NCI-H2196 (cell line): Measurements from ENCODE around the gene CACNA2D2.
"Not testable (repeated sequence)": the region's sequence is repeated elsewhere in the genome, so short reads cannot be mapped to it uniquely, and the experiment has no call there.

Source experiments
- DNase-seq: peaks from one replicate; lab custom pipeline; 2025; ENCODE audit not compliant: unreplicated experiment; lab: John Stamatoyannopoulos, UW

Gene CACNA2D2

DNA sequence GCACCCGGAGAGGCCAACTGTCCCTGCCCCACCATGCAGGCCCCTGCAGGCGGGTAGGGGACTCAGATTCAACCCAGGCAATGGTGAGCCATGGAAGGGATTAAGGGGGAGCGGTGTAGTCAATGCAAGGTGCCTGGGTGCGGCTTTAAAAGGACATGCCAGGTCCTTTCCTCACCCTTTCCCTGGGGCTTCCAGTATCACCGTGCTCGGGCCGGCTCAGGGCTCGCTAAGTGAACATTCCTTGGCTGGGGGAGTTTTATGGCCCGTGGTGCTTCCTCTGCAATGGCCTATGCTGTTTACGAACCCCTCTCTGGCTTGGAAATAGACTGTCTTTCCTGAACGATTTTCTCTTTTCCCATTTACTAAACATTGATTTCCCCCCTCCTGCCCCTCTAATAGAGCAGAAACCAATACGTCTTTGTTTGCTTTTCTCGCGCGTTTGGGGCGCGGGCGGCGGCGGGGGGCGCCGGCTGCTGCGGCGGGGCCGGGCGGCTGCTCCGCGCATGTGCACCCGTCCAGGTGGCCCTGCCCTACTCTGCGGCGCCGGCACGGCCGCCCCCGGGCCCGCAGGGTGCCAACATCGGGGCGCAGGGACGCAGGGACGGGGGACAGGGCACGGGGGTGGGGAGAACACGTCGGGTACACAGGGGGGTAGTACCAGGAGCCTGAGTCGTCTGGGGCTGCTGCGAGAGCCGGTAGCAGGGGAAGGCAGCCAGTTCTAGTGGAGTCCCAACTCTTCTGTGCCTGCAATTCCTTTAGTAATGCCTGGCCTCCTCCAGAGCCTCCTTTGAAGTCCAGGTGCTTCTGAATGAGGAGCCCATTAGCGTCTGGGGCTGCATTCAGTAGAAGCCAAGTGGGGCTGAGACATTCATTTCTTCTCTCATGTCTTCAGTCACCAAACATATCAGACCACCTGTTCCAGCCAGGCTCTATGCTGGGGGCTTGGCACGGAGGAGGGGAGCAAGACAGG is 26.9 kb upstream of the CACNA2D2 start:
- DNase-seq: no peak

DNA sequence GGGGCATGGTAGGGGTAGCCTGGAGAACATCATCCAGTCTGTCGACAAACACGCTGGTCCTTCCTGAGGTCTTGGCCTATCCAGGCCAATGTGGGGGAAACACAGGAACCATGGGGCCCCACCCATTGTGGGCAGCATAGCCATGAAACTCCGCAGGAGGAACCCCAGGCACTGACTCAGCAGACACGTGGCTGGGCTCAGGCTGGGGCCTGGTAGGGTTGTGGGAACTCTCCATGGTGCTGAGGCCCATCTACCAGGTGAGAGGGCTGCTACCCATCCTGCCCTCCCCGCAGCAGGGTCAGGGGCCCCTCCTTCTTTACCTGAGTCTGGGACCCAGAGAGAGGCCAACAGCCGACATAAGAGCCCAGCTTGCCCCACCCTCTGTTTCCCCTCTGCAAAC is 22.6 kb upstream of the CACNA2D2 start:
- DNase-seq: no peak

DNA sequence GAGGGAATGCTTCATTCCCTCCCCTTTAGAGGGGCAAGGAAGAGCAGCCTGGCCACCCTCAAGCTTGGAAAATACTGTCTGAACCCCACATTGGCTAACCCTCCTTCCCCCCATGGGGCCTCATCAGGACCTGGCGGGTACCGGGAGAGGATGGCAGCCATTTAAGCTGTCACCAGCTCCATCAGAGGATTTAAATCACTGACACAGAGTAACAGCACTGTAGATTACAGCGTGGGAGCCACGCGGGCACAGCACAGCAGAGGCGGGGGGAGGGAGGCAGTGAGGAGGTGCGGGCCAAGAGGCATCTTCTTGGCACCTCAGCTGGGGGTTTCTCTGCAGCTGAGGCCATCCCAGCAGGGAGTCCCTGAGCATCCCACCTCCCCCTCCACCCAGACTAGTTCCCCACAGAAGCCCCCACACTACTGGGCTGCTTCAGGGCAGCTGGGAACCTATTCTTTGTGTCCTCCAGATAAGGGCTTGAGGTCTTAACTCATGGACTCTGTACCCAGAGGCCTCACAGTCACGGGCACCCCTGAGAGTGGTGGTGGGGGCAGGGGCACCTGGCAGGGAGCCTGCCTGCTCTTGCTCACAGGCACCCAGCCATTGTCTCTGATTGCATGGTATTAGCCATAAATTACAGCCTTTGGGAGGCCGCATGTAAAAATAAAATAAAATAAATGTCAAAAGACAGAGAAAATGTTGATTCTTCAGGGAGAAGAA is 21.9 kb upstream of the CACNA2D2 start:
- no peak for DNase-seq

- DNase-seq: no peak
Measured at GRCh38 chr3:50524746-50525145, 21.3 kb upstream of the CACNA2D2 start.

DNA sequence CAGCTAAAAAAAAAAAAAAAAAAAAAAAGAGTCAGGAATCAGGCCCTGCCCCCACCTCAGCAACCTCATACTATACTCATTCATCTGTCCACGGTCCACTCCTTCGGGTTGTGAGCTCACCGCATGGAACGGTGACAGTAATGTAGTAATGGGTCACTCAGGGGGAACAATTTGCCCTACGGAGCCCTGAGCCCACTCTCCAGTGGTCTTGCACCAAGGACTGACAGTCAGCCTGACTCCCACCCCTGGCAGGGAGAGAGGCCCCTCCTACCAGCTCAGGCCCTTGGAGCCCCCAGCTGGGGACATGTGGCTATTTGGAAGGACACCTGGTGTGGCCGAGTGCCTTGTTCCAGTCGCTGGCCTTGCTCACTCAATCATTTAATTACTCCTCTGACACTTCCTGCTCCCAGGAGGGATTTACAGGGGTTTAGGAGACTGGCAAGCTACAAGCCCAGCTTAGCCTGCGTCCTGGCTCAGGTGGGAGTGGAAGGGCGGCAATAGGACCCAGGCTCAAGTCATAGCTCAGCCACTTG is 19.9 kb upstream of the CACNA2D2 start:
- DNase-seq: no peak

- no peak for DNase-seq
Measured at GRCh38 chr3:50521572-50521971, 18.1 kb upstream of the CACNA2D2 start.

DNA sequence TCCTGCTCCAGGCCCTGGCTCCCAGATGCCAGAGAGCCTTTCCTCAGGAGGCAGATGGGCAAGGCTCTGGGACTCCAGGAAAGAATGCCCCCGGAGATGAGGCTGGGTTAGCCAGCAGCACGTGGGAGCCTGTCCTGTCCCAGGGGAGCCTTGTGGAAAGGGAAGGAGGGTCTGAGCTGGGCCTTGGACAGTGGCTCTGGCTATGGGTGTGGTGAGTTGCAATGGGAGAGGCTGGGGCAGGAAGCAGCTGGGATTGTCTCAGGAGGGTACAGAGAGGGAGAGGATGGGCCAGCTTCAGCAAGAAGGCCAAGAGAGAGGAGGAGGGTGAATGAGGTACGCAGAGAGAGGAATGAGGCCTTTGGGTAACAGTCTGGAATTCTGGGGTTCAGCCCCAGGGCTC is 17.4 kb upstream of the CACNA2D2 start:
- no peak for DNase-seq

DNA sequence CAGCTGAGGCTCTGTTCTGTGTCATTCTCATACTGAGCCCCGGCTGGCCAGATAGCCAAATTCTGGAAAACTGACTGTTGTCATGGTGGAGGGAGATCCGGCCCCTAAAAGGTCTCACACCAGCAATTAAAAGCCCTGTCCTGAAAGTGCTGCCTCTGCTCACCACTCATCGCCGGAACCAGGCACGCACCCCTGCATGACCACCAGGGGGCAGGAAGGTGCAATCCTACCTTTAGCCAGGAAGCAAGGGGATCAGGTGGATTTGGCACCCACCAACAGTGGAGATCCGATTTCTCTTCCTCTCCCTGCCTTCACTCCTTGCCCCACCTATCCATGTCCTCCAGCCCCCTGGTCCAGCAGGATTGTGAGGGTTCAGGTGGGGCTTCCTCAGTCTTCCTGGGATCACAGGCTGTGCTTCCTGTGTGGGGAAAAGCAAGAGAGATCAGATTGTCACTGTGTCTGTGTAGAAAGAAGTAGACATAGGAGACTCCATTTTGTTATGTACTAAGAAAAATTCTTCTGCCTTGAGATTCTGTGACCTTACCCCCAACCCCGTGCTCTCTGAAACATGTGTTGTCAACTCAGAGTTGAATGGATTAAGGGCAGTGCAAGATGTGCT is 16.1 kb upstream of the CACNA2D2 start:
- peak; percentile 39 for DNase-seq

DNA sequence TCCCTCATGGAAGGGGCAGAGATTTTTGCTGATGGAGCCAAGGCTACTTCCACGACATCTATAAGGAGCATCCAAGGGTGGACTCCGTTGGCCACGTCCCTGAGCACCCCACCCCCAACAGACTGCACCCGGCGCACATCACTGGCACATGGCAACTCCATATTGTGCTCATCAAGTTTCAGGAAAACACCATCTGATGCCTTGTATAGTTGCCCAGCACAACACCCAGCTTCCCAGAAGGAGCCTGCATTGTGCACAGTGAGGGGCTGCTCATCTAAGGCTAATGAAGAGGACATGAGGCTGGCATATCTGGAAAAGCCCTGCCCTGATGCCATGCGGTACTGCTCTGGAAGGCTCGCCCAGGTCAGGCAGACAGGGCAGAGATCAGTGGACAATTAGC is 15.0 kb upstream of the CACNA2D2 start:
- DNase-seq: no peak

GRCh38 chr3:50517721-50518206 is 14.3 kb upstream of the CACNA2D2 start:
- no peak for DNase-seq

DNA sequence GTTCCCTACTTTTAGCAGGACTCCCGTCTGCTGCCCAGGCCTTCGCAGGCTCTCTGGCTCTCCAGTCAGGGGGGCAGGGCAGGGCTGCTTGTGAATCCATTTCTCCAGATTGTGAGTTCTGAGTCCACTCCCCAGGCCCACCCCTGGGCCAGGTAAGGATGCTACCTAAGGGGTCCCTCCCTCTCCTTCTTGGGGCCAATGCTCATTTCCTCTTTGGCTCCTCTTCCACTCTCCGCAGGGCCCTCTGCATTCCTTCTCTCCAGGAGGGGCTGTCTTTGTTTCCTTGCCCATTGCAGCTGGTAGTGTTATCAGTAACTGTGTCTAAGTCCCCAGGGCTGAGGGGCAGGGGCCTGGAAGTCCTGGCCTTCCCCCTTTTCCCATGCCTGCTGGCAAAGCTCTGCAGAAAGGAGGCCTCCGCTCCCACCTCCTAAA is 13.0 kb upstream of the CACNA2D2 start:
- DNase-seq: no peak

DNA sequence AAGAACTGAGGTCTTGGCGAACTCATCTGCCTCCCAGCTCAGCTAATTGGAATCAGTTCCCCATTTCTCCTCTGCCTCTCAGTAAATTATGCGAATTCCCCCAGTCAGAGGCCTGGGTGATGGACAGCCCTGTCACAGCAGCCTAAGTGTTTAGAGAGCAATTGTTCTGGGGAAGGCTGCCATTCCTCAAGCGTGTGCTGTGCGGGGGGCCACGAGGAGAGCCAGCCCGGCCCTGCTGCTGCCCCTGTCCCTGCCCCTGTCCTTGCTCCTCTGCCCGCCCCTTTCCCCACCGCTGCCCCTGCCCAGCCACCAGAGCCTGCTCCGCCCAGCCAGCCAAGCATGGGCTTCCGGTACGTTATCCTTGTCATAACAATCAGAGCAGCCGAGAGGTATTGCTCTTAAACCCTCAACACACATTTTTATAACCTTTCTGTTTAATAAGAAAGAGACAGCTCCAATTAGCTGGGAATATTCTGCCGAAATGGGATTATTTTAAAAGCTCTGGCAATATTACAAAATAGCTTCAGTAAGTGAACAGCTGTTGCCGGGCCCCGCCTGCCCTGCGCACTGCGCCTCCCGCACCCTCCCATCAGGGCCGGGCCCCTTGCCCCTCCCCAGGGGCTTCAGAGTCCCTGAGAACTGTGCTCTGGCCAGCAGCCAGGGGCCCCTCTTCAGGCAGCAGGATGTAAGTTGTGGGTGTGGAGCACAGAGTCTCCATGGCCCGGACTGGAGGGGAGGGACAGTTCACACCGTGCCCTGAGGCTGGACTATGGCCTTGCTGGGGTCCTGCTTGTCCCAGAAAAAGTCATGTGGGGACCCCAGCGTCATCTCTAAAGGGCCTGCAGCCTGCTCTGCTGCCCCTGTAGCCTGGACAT is 12.4 kb upstream of the CACNA2D2 start:
- DNase-seq: no peak

GRCh38 chr3:50512908-50513307 is 9.5 kb upstream of the CACNA2D2 start:
- DNase-seq: not testable (repeated sequence)

GRCh38 chr3:50512131-50512530 is 8.7 kb upstream of the CACNA2D2 start:
- DNase-seq: no peak

GRCh38 chr3:50510325-50510724 is 6.9 kb upstream of the CACNA2D2 start:
- no peak for DNase-seq

DNA sequence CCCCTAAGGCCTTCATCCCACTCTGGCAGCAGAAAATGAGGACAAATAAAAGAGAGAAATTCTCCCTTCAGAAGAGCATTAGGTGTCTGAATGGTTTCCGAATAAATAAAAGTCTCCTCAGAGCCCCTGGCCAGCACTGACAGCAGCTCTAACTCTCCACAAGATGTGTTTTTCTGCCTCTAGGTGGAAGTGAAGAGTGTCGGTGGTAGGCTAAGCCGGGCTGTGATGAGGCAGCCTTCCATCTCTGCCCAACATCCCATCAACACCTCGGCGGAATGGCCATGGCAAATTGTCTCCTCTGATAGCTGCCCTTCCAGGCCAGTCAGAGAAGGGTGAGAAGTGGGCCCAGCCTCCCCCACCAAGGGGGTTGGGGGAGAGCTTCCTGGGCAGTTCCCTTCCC is 6.3 kb upstream of the CACNA2D2 start:
- no peak for DNase-seq

DNA sequence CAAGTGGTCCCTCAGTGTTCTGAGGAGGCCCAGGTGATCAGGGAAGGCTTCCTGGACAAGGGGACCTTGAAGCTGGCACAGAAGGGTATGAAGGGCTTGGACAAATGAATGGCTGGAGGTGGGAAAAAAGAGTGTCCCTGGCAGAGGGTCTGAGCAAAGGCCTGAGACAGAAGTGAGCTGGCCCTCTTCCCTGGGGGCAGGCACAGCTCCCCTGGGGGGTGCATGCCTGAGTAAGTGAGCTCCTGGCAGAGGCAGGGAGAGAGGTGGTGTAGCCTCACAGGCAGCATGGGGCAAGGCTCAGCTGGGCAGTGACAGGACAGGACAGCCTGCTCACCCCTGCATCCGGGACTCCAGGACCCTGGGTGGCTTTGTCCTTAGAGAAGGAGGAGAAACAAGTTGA is 5.4 kb upstream of the CACNA2D2 start:
- no peak for DNase-seq

- DNase-seq: no peak
Measured at GRCh38 chr3:50506169-50506568, 2.7 kb upstream of the CACNA2D2 start.

DNA sequence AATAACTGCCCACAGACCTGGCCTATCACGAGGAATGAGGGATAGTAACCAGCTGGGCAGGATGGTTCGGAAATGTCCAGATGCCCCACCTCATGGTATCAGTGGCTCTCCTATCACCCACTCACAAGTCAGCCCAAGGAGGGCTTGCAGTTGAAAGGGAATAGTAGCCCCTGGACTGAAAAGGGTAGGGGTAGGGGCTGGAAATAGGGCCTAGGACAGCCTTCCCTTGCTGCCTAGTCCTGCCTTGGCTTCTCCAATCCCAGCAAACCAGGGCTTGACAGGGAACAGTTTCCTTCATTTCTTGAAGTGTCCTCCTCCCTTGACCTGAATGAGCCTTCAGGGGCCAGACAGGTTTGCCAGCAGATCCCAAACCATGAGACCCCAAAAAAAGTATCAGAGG is 1.2 kb upstream of the CACNA2D2 start:
- DNase-seq: no peak
